ENCODE results near the gene RAP1GAP2. TPM values are rescaled to one million over a fixed set of nuclear protein-coding genes. Genes with fewer than 3 reads are reported as not detected.

RAP1GAP2 gene
- total and polyA plus RNA-seq, 10 donors: 1.2 to 32.7 (median 14.1) TPM

- no peak for DNase-seq
- WGBS, 5 donors: 54 to 79% (median 69%) methylated on average over 4 of the region's 4 CpGs
- H3K4me3 ChIP-seq: no peak overlapping the region
Measured at GRCh38 chr17:2909846-2910234, 113.6 kb downstream of the RAP1GAP2 start.

GRCh38 chr17:2911035-2911754 lies 115.0 kb downstream of the RAP1GAP2 start:
- TF ChIP-seq, protein P1, sequence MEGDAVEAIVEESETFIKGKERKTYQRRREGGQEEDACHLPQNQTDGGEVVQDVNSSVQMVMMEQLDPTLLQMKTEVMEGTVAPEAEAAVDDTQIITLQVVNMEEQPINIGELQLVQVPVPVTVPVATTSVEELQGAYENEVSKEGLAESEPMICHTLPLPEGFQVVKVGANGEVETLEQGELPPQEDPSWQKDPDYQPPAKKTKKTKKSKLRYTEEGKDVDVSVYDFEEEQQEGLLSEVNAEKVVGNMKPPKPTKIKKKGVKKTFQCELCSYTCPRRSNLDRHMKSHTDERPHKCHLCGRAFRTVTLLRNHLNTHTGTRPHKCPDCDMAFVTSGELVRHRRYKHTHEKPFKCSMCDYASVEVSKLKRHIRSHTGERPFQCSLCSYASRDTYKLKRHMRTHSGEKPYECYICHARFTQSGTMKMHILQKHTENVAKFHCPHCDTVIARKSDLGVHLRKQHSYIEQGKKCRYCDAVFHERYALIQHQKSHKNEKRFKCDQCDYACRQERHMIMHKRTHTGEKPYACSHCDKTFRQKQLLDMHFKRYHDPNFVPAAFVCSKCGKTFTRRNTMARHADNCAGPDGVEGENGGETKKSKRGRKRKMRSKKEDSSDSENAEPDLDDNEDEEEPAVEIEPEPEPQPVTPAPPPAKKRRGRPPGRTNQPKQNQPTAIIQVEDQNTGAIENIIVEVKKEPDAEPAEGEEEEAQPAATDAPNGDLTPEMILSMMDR (IDR thresholded peaks at IDR 0.05 in 8 of 11, conservative IDR thresholded peaks at IDR 0.05 in 3 of 11): no peak
- TF ChIP-seq POLR2A (IDR thresholded peaks at IDR 0.05) (no peak), POLR2AphosphoS5 (IDR thresholded peaks at IDR 0.05) (no peak)
- no peak for DNase-seq
- Histone ChIP-seq H3K36me3 (peaks cover 0 to 38% (median 0%) of the 10 kb centered on the region in 6 donors), H3K27ac (no peak overlapping the region), H3K4me1 (no peaks in the 10 kb centered on the region), H3K27me3 (replicated peaks in 1 of 7) (no peaks in the 10 kb centered on the region), H3K4me3 (no peak overlapping the region), H3K9me3 (peaks cover 0 to 5% (median 0%) of the 10 kb centered on the region in 8 donors)
- intact Hi-C loops (cut with DNase I; ENCODE audit: low total_unique reads): no loop called here
- 61 to 77% (median 71%) methylated on average over 18 to 19 of the region's 19 CpGs for WGBS, 5 donors

More at GRCh38 chr17:2909846-2910234, 113.6 kb downstream of the RAP1GAP2 start:
- intact Hi-C loops (cut with DNase I; ENCODE audit: low total_unique reads): no loop called here
- H3K9me3 ChIP-seq: peaks cover 0 to 5% (median 0%) of the 10 kb centered on the region in 8 donors
- H3K27me3 ChIP-seq (replicated peaks in 1 of 7): peaks cover 0 to 3% (median 0%) of the 10 kb centered on the region in 7 donors
- no peaks in the 10 kb centered on the region for H3K4me1 ChIP-seq
- TF ChIP-seq POLR2A (IDR thresholded peaks at IDR 0.05) (no peak), POLR2AphosphoS5 (IDR thresholded peaks at IDR 0.05) (no peak)
- TF ChIP-seq, protein P1 (IDR thresholded peaks at IDR 0.05 in 8 of 11, conservative IDR thresholded peaks at IDR 0.05 in 3 of 11): no peak
- no peak overlapping the region for H3K27ac ChIP-seq
- H3K36me3 ChIP-seq: peaks cover 0 to 41% (median 0%) of the 10 kb centered on the region in 6 donors

DNA sequence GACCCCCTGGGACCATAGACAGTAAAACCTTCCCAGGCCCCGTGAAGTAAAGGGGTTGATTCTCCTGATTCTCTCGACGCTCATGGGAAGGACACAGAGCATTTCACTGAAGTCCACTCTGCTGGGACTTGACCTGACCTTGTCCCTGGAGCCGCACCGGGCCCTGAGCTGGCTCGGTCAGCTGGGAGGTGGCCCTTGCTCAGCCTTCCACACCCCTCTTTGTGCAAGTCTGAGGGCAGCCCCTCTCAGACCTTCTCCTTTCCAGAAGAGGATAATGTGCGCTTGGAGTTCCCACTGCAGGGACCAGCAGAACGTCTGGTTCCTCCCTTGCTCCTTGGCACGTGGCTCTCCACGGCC lies 115.5 kb downstream of the RAP1GAP2 start:
- Histone ChIP-seq H3K27ac (no peak overlapping the region), H3K9me3 (peaks cover 0 to 4% (median 0%) of the 10 kb centered on the region in 8 donors), H3K27me3 (replicated peaks in 1 of 7) (no peaks in the 10 kb centered on the region), H3K4me1 (no peaks in the 10 kb centered on the region), H3K36me3 (peaks cover 0 to 38% (median 0%) of the 10 kb centered on the region in 6 donors), H3K4me3 (no peak overlapping the region)
- DNase-seq: no peak
- TF ChIP-seq, protein P1 (IDR thresholded peaks at IDR 0.05 in 8 of 11, conservative IDR thresholded peaks at IDR 0.05 in 3 of 11): no peak
- no peak for TF ChIP-seq POLR2AphosphoS5 (IDR thresholded peaks at IDR 0.05)
- no peak for TF ChIP-seq POLR2A (IDR thresholded peaks at IDR 0.05)
- WGBS, 5 donors: 60 to 85% (median 77%) methylated on average over 8 to 10 of the region's 10 CpGs
- intact Hi-C loops (cut with DNase I; ENCODE audit: low total_unique reads): no loop called here

GRCh38 chr17:2912754-2913153 lies 116.5 kb downstream of the RAP1GAP2 start:
- H3K27me3 ChIP-seq (replicated peaks in 1 of 7): no peaks in the 10 kb centered on the region
- H3K9me3 ChIP-seq: no peaks in the 10 kb centered on the region
- H3K4me1 ChIP-seq: no peaks in the 10 kb centered on the region
- no peak overlapping the region for H3K4me3 ChIP-seq
- intact Hi-C loops (cut with DNase I; ENCODE audit: low total_unique reads): no loop called here
- TF ChIP-seq POLR2AphosphoS5 (IDR thresholded peaks at IDR 0.05) (no peak), POLR2A (IDR thresholded peaks at IDR 0.05) (no peak)
- TF ChIP-seq, protein P1 (IDR thresholded peaks at IDR 0.05 in 8 of 11, conservative IDR thresholded peaks at IDR 0.05 in 3 of 11): no peak
- DNase-seq: no peak
- peaks cover 0 to 33% (median 0%) of the 10 kb centered on the region in 6 donors for H3K36me3 ChIP-seq
- no peak overlapping the region for H3K27ac ChIP-seq

All from spleen (tissue), 11 donors.